ENCODE results near the gene SOBP.

DNA sequence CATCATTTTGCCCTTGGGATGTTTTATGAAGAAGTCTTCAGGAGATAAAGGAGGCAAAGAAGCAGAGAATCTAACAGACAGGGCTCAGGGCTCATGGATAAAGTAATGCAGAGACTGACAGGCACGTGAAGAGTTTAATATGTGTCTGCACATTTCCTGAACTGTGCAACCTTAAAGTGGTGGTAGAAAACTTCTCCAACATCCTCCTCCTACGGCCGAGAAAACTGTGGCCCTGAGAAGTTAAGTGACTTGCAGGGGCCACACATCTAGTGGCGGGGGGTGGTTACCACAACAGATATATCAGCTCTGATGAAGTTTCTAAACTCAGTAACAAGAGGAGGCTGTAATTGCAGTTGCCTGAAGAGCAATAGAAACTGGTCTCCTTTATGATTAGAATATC lies 61.0 kb downstream of the SOBP start:
- TF ChIP-seq, protein P1, sequence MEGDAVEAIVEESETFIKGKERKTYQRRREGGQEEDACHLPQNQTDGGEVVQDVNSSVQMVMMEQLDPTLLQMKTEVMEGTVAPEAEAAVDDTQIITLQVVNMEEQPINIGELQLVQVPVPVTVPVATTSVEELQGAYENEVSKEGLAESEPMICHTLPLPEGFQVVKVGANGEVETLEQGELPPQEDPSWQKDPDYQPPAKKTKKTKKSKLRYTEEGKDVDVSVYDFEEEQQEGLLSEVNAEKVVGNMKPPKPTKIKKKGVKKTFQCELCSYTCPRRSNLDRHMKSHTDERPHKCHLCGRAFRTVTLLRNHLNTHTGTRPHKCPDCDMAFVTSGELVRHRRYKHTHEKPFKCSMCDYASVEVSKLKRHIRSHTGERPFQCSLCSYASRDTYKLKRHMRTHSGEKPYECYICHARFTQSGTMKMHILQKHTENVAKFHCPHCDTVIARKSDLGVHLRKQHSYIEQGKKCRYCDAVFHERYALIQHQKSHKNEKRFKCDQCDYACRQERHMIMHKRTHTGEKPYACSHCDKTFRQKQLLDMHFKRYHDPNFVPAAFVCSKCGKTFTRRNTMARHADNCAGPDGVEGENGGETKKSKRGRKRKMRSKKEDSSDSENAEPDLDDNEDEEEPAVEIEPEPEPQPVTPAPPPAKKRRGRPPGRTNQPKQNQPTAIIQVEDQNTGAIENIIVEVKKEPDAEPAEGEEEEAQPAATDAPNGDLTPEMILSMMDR (IDR thresholded peaks at IDR 0.05) = no peak
- TF ChIP-seq POLR2A (IDR thresholded peaks at IDR 0.05) (no peak), EP300 (IDR thresholded peaks at IDR 0.05) (no peak)

Measured in upper lobe of left lung (tissue), 4 donors.